EL (cell line): ENCODE data around the gene FRK.

ENCODE experiments used
- DNase-seq: peaks from one replicate; pipeline ENCODE4 v3.0.0-alpha.2; 2016

FRK gene

DNA sequence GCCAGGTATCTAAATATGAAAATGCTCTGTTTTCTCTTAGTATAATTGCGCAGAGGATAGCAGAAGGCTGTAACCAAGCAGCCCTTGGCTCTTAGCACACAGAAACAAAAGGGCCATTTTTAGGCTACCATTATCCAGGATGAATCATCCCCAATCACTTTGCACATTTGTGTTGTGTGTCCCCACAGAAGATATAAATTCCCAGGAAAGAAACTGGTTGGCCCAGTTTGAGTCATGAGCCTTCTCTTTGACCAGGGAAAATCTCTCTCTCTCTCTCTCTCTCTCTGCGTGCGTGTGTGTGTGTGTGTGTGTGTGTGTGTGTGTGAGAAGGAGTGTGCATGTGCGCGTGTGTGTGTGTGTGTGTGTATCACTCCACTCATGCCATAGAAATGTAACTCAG lies 178.5 kb downstream of the FRK start:
- no peak for DNase-seq
